GM10248 (cell line): ENCODE measurements around the gene TMUB2.

Experiments
- CTCF ChIA-PET: fragments of 300-600 bp; sonication (Branson Sonifier 250); formaldehyde crosslinking; extraction: SDS; loops from one replicate; lab custom pipeline; 2021; ENCODE audit warnings: antibody characterized with exemption; lab: Yijun Ruan, JAX
- POLR2A ChIA-PET: fragments of 350-650 bp; sonication (Branson Sonifier 250); formaldehyde crosslinking; extraction: SDS; loops from one replicate; lab custom pipeline; 2020; ENCODE audit warnings: antibody characterized with exemption; lab: Yijun Ruan, JAX
- DNase-seq: peaks from one replicate; pipeline ENCODE4 v3.0.0; 2012; ENCODE audit errors: extremely low spot score
- CTCF ChIP-seq: IDR thresholded peaks from 2 replicates; pipeline ENCODE4 v1.5.1; 2012; ENCODE audit warnings: mild to moderate bottlenecking, low read depth; ENCODE audit errors: extremely low read depth, missing control alignments, control extremely low read depth

The TMUB2 gene

GRCh38 chr17:44223541-44224071 is 36.8 kb downstream of the TMUB2 start:
- TF ChIP-seq CTCF: no peak
- ChIA-PET POLR2A (no interaction called here), CTCF (interaction anchor here (0.7 to 1.2 kb wide), 2 partner anchors 8 to 14 kb away, joined by 3 to 4 read pairs; no protein-coding TSS in a partner anchor)
- DNase-seq: no peak

DNA sequence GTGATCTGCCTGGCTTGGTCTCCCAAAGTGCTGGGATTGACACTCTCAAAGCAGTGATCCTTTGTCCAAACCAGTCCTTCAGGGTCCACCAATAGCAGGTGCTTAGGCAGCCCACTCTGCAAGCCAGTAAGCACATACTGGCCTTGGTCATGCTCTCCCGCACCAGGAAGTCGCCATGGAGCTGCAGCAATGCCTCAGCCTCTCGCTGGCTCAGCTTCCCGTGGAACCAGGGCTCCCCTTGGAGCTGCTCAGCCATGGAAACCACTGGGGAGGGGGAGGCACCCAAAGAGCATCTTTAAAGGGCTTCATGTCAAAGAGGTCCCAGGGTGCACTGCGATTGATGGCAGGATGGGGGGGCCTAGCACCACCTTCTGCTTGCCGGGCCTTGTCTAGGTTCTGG is 42.3 kb downstream of the TMUB2 start:
- no peak for DNase-seq
- TF ChIP-seq CTCF: no peak
- POLR2A ChIA-PET: no interaction called here
- CTCF ChIA-PET: interaction anchor here (0.9 to 2.1 kb wide), 4 partner anchors 9 to 116 kb away, joined by 3 to 8 read pairs (median 4); partner anchors contain the start of genes GRN and UBTF

GRCh38 chr17:44230140-44230539 is 43.4 kb downstream of the TMUB2 start:
- DNase-seq: no peak
- TF ChIP-seq CTCF: no peak
- ChIA-PET CTCF (interaction anchor here (2.0 kb wide), 1 partner anchor 20 kb away, joined by 8 read pairs; no protein-coding TSS in a partner anchor), POLR2A (interaction anchor here (0.6 kb wide), 1 partner anchor 49 kb away, joined by 4 read pairs; no protein-coding TSS in a partner anchor)

- DNase-seq: no peak
- CTCF ChIA-PET: interaction anchor here (1.8 to 2.0 kb wide), 2 partner anchors 10 to 22 kb away, joined by 7 to 8 read pairs; no protein-coding TSS in a partner anchor
- POLR2A ChIA-PET: no interaction called here
- no peak for TF ChIP-seq CTCF
Measured at GRCh38 chr17:44232061-44232460, 45.3 kb downstream of the TMUB2 start.

DNA sequence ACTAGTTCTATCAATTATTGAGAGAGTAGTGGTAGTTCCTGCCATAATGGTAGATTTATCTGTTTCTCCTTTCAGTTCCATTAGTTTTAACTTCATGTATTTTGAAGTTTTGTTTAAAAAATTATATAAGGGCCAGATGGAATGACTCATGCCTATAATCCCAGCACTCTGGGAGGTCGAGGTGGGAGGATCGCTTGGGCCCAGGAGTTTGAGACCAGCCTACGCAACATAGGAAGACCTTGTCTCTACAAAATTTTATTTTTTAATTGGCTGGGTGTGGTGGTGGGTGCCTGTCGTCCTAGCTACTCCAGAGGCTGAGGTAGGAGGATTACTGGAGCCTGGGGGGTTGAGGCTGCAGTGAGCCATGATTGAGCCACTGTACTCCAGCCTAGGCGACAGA is 46.8 kb downstream of the TMUB2 start:
- no peak for TF ChIP-seq CTCF
- ChIA-PET POLR2A (no interaction called here), CTCF (no interaction called here)

DNA sequence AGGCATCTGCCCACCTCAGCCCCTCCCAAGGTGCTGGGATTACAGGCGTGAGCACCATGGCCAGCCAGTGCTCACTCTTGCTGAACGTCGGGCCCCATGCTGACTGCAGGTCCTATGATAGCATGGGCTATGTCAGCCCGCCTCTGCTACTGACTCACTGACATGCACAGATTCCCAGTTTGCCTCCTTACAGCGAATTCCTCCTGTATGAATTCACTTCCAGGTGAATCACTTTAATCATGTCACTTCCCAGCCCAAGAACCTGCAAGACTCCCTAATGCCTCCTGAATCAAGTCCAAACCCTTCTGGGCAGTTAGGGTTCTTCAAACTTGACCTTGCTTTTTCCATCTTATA is 48.8 kb downstream of the TMUB2 start:
- POLR2A ChIA-PET: no interaction called here
- no peak for TF ChIP-seq CTCF
- CTCF ChIA-PET: interaction anchor here (1.3 kb wide), 1 partner anchor 25 kb away, joined by 6 read pairs; no protein-coding TSS in a partner anchor
- no peak for DNase-seq

More for the DNA sequence above, 46.8 kb downstream of the TMUB2 start:
- DNase-seq: no peak
